ENCODE measurements around the gene PPP1CA.

Gene PPP1CA

GRCh38 chr11:67401495-67402191 lies at the start of gene PPP1CA:
TSS of gene PPP1CA (minus strand) at chr11:67401858. CDS start at chr11:67401782, 76 bp downstream.
- intact Hi-C loops (cut with DNase I), result loop anchor here (1.0 to 5.0 kb wide), 3 partner anchors 10 to 106 kb away; partner anchors contain the start of genes CDK2AP2, PITPNM1, RAD9A and TMEM134
- peak; percentile 82 to 99 (median 90) for DNase-seq

GRCh38 chr11:67450796-67451657 lies 49.4 kb upstream of the PPP1CA start:
- DNase-seq, result peak in 1 of 10 donors; percentile 67
- intact Hi-C loops (cut with DNase I), result no loop called here

GRCh38 chr11:67449116-67449844 lies 47.6 kb upstream of the PPP1CA start:
- intact Hi-C loops (cut with DNase I), result loop anchor here (10.0 kb wide), 1 partner anchor 56 kb away; the partner anchor contains the start of genes CDK2AP2 and PITPNM1
- DNase-seq, result no peak

- intact Hi-C loops (cut with DNase I), result loop anchor here (10.0 kb wide), 1 partner anchor 57 kb away; the partner anchor contains the start of genes CDK2AP2 and PITPNM1
- peak in 1 of 10 donors; percentile 75 for DNase-seq
Observed at GRCh38 chr11:67448220-67448609, 46.6 kb upstream of the PPP1CA start.

- intact Hi-C loops (cut with DNase I), result loop anchor here (10.0 kb wide), 1 partner anchor 59 kb away; the partner anchor contains the start of genes CDK2AP2 and PITPNM1
- no peak for DNase-seq
Observed at GRCh38 chr11:67445515-67445914, 43.9 kb upstream of the PPP1CA start.

- peak in 2 of 10 donors; percentile 65 to 82 for DNase-seq
Observed at GRCh38 chr11:67442504-67443404, 41.1 kb upstream of the PPP1CA start.

GRCh38 chr11:67441731-67442351 lies 40.2 kb upstream of the PPP1CA start:
- DNase-seq, result peak in 1 of 10 donors; percentile 80
- intact Hi-C loops (cut with DNase I), result loop anchor here (10.0 kb wide), 1 partner anchor 63 kb away; the partner anchor contains the start of genes CDK2AP2 and PITPNM1

More at GRCh38 chr11:67442504-67443404, 41.1 kb upstream of the PPP1CA start:
- intact Hi-C loops (cut with DNase I), result loop anchor here (10.0 kb wide), 1 partner anchor 62 kb away; the partner anchor contains the start of genes CDK2AP2 and PITPNM1

- DNase-seq, result peak in 1 of 10 donors; percentile 84
- intact Hi-C loops (cut with DNase I), result loop anchor here (10.0 kb wide), 1 partner anchor 64 kb away; the partner anchor contains the start of genes CDK2AP2 and PITPNM1
Observed at GRCh38 chr11:67441098-67441563, 39.5 kb upstream of the PPP1CA start.

GRCh38 chr11:67440229-67441097 lies 38.8 kb upstream of the PPP1CA start:
- intact Hi-C loops (cut with DNase I), result loop anchor here (10.0 kb wide), 1 partner anchor 64 kb away; the partner anchor contains the start of genes CDK2AP2 and PITPNM1
- peak in 1 of 10 donors; percentile 78 for DNase-seq

- intact Hi-C loops (cut with DNase I), result loop anchor here (10.0 kb wide), 1 partner anchor 65 kb away; the partner anchor contains the start of genes CDK2AP2 and PITPNM1
- peak in 1 of 10 donors; percentile 87 for DNase-seq
Observed at GRCh38 chr11:67439321-67440228, 37.9 kb upstream of the PPP1CA start.

GRCh38 chr11:67438158-67438902 lies 36.7 kb upstream of the PPP1CA start:
- intact Hi-C loops (cut with DNase I), result no loop called here
- DNase-seq, result peak in 1 of 10 donors; percentile 85

- no peak for DNase-seq
- intact Hi-C loops (cut with DNase I), result no loop called here
Observed at GRCh38 chr11:67437809-67438157, 36.1 kb upstream of the PPP1CA start.

GRCh38 chr11:67437082-67437808 lies 35.6 kb upstream of the PPP1CA start, which contains the start of gene PTPRCAP:
TSS of gene PTPRCAP (minus strand) at chr11:67437682. CDS start at chr11:67437619, 63 bp downstream.
- intact Hi-C loops (cut with DNase I), result no loop called here
- no peak for DNase-seq

GRCh38 chr11:67436459-67437081 lies 34.9 kb upstream of the PPP1CA start:
- intact Hi-C loops (cut with DNase I), result no loop called here
- no peak for DNase-seq

All from posterior cingulate gyrus (tissue), 11 donors.